ENCODE data around the gene RNFT2. TPM values are rescaled to one million over a fixed set of nuclear protein-coding genes. Genes with fewer than 3 reads are reported as not detected.

Gene RNFT2
- 10 to 100 TPM in 1 of 2 donors, 1 to 10 TPM in 1; 6.3 to 11.8 TPM for total RNA-seq

- Histone ChIP-seq H3K9me3 (no peaks in the 10 kb centered on the region), H3K9ac (ENCODE audit: low read depth in 2 of 2, low read length in 2 of 2) (peak within 1 kb of the TSS; percentile 88 to 94), H3K27ac (peak within 1 kb of the TSS; percentile 58), H3K27me3 (no peaks in the 10 kb centered on the region), H3K36me3 (no peaks in the 10 kb centered on the region), H3K4me1 (no peaks in the 10 kb centered on the region), H3K4me3 (peak within 1 kb of the TSS; percentile 71)
- TF ChIP-seq CTCF (IDR thresholded peaks at IDR 0.05): no peak
- DNase-seq: peak; percentile 100
- intact Hi-C loops (cut with DNase I): no loop called here
Observed at GRCh38 chr12:116737774-116738657, at the start of gene RNFT2, which contains the start of gene SPRING1. TSS of gene RNFT2 (plus strand) at chr12:116738315. CDS start at chr12:116740498, 2,183 bp downstream. TSS of gene SPRING1 (minus strand) at chr12:116738069. CDS start at chr12:116737900, 169 bp downstream.

GRCh38 chr12:116689521-116689920 is 48.6 kb upstream of the RNFT2 start:
- Histone ChIP-seq H3K36me3 (no peaks in the 10 kb centered on the region), H3K4me3 (no peak overlapping the region), H3K27me3 (no peaks in the 10 kb centered on the region), H3K9me3 (no peaks in the 10 kb centered on the region), H3K4me1 (peaks cover 7% of the 10 kb centered on the region), H3K9ac (ENCODE audit: low read depth in 2 of 2, low read length in 2 of 2) (no peak overlapping the region), H3K27ac (no peak overlapping the region)
- intact Hi-C loops (cut with DNase I): no loop called here
- no peak for DNase-seq
- no peak for TF ChIP-seq CTCF (IDR thresholded peaks at IDR 0.05)

GRCh38 chr12:116689979-116690744 is 48.0 kb upstream of the RNFT2 start:
- H3K36me3 ChIP-seq: no peaks in the 10 kb centered on the region
- H3K9ac ChIP-seq (ENCODE audit: low read depth in 2 of 2, low read length in 2 of 2): no peak overlapping the region
- TF ChIP-seq CTCF (IDR thresholded peaks at IDR 0.05): no peak
- intact Hi-C loops (cut with DNase I): no loop called here
- no peak overlapping the region for H3K4me3 ChIP-seq
- no peak for DNase-seq
- peaks cover 7% of the 10 kb centered on the region for H3K4me1 ChIP-seq
- no peak overlapping the region for H3K27ac ChIP-seq
- no peaks in the 10 kb centered on the region for H3K27me3 ChIP-seq
- no peaks in the 10 kb centered on the region for H3K9me3 ChIP-seq

- DNase-seq: no peak
- peaks cover 7% of the 10 kb centered on the region for H3K4me1 ChIP-seq
- no peak overlapping the region for H3K27ac ChIP-seq
- no peak overlapping the region for H3K9ac ChIP-seq (ENCODE audit: low read depth in 2 of 2, low read length in 2 of 2)
- no peak for TF ChIP-seq CTCF (IDR thresholded peaks at IDR 0.05)
- H3K36me3 ChIP-seq: no peaks in the 10 kb centered on the region
- H3K9me3 ChIP-seq: no peaks in the 10 kb centered on the region
- no peak overlapping the region for H3K4me3 ChIP-seq
- intact Hi-C loops (cut with DNase I): no loop called here
- no peaks in the 10 kb centered on the region for H3K27me3 ChIP-seq
Observed at GRCh38 chr12:116691205-116691604, 46.9 kb upstream of the RNFT2 start.

- peaks cover 7% of the 10 kb centered on the region for H3K4me1 ChIP-seq
- intact Hi-C loops (cut with DNase I): no loop called here
- H3K9ac ChIP-seq (ENCODE audit: low read depth in 2 of 2, low read length in 2 of 2): no peak overlapping the region
- TF ChIP-seq CTCF (IDR thresholded peaks at IDR 0.05): no peak
- H3K27ac ChIP-seq: no peak overlapping the region
- DNase-seq: no peak
- no peaks in the 10 kb centered on the region for H3K36me3 ChIP-seq
- no peak overlapping the region for H3K4me3 ChIP-seq
- no peaks in the 10 kb centered on the region for H3K9me3 ChIP-seq
- H3K27me3 ChIP-seq: no peaks in the 10 kb centered on the region
Observed at GRCh38 chr12:116691636-116692035, 46.5 kb upstream of the RNFT2 start.

Data from colonic mucosa (tissue), 4 donors.